ENCODE data around the gene PTPN9.
"Not testable (repeated sequence)": the region's sequence is repeated elsewhere in the genome, so short reads cannot be mapped to it uniquely, and the experiment has no call there.

PTPN9 gene

GRCh38 chr15:75544359-75544758 is 34.8 kb downstream of the PTPN9 start:
- TF ChIP-seq CTCF (IDR thresholded peaks at IDR 0.05; ENCODE audit: insufficient read depth, low read depth, low read length, missing control alignments) = no peak
- H3K4me3 ChIP-seq (ENCODE audit: low read length) = no peak overlapping the region
- DNase-seq (ENCODE audit: low read depth) = no peak

DNA sequence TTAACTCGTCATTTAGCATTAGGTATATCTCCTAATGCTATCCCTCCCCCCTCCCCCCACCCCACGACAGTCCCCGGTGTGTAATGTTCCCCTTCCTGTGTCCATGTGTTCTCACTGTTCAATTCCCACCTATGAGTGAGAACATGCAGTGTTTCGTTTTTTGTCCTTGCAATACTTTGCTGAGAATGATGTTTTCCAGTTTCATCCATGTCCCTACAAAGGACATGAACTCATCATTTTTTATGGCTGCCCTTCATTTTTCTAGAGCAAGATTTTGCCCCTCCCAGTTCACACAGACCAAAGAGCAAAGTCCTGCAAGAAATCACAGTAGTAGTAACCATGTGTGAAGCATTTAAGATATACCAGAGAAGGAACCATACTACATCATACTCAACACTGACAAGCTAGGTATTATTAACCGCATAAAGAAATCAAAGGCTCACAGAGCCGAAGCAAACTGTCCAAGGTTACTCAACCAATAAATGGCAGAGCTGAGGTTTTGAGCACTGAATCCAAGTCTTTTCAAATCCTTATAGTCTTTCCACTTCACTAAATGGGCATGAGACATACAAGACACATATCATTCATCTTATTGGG is 36.1 kb downstream of the PTPN9 start:
- DNase-seq (ENCODE audit: low read depth); H3K4me3 ChIP-seq (ENCODE audit: low read length): not testable (repeated sequence)

- TF ChIP-seq CTCF (IDR thresholded peaks at IDR 0.05; ENCODE audit: insufficient read depth, low read depth, low read length, missing control alignments) = no peak
- H3K4me3 ChIP-seq (ENCODE audit: low read length) = no peak overlapping the region
- no peak for DNase-seq (ENCODE audit: low read depth)
Observed at GRCh38 chr15:75542386-75542797, 36.7 kb downstream of the PTPN9 start.

- no peak for TF ChIP-seq CTCF (IDR thresholded peaks at IDR 0.05; ENCODE audit: insufficient read depth, low read depth, low read length, missing control alignments)
- DNase-seq (ENCODE audit: low read depth) = peak; percentile 12
- no peak overlapping the region for H3K4me3 ChIP-seq (ENCODE audit: low read length)
Observed at GRCh38 chr15:75538376-75538775, 40.7 kb downstream of the PTPN9 start.

DNA sequence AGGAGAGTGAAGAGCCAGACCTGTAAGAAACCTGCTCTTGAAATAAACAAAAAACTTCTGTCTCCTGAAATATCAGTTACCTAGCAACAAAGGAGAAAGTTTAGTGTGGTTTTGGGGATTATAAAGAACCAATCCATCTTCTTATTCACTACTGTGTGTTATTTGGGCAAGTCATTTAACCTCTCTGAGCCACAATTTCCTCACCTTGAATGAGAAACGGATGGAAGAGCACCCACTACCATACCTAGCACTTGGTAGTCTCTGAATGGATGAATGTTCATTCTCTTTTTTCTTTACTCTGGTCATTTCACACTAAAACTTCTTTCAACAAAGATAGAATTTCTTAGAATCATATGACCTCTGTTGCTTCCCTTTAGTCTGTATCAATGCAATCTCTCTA is 45.2 kb downstream of the PTPN9 start:
- DNase-seq (ENCODE audit: low read depth) = no peak
- H3K4me3 ChIP-seq (ENCODE audit: low read length) = no peak overlapping the region
- TF ChIP-seq CTCF (IDR thresholded peaks at IDR 0.05; ENCODE audit: insufficient read depth, low read depth, low read length, missing control alignments) = no peak

- no peak overlapping the region for H3K4me3 ChIP-seq (ENCODE audit: low read length)
- DNase-seq (ENCODE audit: low read depth) = peak; percentile 66
- TF ChIP-seq CTCF (IDR thresholded peaks at IDR 0.05; ENCODE audit: insufficient read depth, low read depth, low read length, missing control alignments) = peak; percentile 25
Observed at GRCh38 chr15:75532413-75533250, 46.5 kb downstream of the PTPN9 start.

GRCh38 chr15:75531041-75531450 is 48.1 kb downstream of the PTPN9 start:
- DNase-seq (ENCODE audit: low read depth) = peak; percentile 21
- no peak for TF ChIP-seq CTCF (IDR thresholded peaks at IDR 0.05; ENCODE audit: insufficient read depth, low read depth, low read length, missing control alignments)
- no peak overlapping the region for H3K4me3 ChIP-seq (ENCODE audit: low read length)

Data from epithelial cell of esophagus (primary cell).